MV-4-11 (cell line): ENCODE measurements around the gene DYRK1A.
"Not testable (repeated sequence)": the region's sequence is repeated elsewhere in the genome, so short reads cannot be mapped to it uniquely, and the experiment has no call there.

Experiments
- DNase-seq: peaks from one replicate; lab custom pipeline; 2025; lab: John Stamatoyannopoulos, UW

The DYRK1A gene

DNA sequence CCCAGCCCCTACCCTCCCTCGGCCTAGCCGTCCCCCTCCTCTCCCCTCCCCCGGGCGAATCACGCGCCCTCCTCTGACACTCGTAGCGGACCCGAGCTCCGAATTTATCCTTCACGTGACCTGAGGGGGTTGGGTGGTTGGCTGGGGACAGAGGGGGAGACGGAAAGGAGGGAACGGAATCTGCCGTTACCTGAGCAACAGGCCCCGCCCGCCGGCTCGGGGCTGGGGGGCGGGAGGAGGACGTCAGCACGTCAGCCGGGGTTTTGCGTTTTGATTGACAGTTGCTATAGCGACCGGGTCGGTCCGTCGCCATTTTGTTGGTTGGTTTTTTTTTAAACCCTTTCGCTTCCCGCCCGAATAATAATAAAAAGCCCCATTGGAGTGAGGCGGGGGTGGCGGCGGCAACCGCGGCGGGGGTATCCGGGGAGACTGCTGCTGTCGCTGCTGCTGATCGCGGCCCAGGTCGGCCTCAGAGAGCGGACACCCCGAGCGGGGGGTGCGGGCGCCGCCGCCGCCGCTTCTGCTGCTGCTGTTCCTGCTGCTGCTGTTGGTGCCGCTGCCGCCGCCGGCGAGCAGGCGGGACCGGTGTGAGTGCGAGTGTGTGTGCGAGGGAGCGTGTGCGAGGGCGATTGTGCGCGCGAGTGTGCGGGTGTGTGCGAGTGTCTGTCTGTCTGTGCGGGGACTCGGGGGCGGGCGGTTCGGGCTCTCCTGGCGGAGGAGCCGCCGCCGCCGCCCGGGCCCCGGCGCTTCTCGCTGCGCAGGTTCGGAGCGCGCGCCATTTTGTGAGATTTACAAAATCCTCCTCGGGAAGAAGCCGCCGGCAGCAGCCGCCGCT lies at the start of gene DYRK1A:
Gene DYRK1A (plus strand): TSS at position 292 of the 835 bp plus-strand sequence. CDS start 53,602 bp downstream, outside the sequence.
- DNase-seq: peak; percentile 97

DNA sequence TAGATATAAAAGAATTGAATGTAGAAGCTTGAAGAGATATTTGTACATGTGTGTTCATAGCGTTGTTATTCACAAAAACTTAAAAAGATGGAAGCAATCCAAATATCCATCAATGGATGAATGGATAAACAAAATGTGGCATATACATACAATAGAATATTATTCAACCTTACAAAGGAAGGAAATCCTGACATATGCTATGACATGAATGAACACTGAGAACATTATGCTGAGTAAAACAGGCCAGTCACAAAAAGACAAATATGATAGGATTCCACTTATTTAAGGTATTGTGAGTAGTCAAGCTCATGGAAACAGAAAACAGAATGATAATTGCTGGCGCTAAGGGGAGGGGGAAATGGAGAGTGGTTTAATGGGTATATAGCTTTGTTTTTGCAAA lies 47.0 kb upstream of the DYRK1A start:
- DNase-seq: no peak

GRCh38 chr21:37322084-37322483 lies 44.5 kb upstream of the DYRK1A start:
- DNase-seq: peak; percentile 49

DNA sequence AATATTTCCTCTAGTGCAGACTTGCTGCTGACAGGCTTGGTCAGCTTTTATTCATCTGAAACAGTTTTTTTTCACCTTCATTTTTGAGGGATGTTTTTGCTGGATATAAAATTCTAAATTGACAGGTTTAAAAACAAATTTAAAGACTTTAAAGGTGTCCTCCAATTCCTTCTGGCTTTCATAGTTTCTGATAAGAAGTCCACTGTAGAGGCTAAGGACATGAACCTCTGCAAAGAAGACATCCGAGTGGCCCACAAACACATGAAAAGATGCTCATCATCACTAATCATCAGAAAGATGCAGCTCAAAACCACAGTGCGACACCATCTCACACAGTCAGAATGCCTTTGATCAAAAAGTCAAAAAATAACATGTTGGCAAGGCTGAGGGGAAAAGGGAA lies 42.0 kb upstream of the DYRK1A start:
- no peak for DNase-seq

GRCh38 chr21:37328147-37328546 lies 38.4 kb upstream of the DYRK1A start:
- DNase-seq: not testable (repeated sequence)

DNA sequence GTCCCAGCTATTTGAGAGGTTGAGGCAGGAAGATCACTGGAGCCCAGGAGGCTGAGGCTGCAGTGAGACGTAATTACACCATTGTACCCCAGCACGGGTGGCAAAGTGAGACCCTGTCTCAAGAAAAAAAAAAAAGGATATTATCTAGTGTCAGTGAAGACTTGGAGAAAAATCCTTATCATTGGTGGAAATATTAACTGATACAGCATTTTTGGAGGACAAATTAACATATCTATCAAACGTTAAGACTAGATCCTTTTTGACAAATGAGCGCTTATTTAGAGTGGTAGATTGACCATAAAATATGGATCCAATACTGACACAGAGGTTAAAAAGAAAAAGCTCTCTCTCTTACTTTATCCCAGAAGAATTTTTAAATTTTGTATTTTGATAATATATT lies 35.2 kb upstream of the DYRK1A start:
- no peak for DNase-seq

GRCh38 chr21:37335053-37335452 lies 31.5 kb upstream of the DYRK1A start:
- no peak for DNase-seq

DNA sequence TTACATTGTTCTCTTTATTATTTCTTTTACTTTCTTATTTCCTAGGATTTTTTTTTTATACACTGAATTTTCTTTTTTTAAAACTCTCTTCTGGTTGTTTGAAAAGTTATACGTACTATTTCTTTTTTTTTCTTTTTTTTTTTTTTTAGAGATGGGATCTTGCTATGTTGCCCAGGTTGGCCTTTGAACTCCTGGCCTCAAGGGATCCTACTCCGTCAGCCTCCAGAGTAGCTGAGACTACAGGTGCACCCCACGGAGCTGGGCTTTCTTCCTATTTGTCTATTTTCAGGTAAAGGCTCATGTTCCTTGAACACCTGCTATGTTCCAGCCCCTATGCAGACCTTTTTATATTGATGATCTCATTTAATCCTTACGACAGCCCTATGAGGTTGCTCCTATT lies 29.4 kb upstream of the DYRK1A start:
- DNase-seq: no peak

DNA sequence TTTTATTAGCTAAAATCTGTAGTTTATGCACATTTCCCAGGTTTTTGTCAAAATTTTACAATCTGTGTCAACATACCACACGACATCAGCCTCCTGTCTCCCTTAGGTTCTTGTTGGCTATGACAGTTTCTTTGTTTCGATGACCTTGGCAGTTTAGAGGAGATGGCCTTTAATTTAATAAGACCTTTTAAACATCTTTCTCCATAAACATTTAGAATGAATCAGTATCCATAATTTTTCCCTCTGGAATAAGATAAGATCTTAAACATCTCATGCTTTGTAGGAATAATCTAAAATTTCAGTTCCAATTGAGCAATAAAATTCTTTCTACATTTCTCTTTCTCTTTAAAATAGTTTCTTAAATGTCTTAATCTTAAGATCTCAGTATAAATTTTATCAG lies 28.7 kb upstream of the DYRK1A start:
- DNase-seq: no peak

DNA sequence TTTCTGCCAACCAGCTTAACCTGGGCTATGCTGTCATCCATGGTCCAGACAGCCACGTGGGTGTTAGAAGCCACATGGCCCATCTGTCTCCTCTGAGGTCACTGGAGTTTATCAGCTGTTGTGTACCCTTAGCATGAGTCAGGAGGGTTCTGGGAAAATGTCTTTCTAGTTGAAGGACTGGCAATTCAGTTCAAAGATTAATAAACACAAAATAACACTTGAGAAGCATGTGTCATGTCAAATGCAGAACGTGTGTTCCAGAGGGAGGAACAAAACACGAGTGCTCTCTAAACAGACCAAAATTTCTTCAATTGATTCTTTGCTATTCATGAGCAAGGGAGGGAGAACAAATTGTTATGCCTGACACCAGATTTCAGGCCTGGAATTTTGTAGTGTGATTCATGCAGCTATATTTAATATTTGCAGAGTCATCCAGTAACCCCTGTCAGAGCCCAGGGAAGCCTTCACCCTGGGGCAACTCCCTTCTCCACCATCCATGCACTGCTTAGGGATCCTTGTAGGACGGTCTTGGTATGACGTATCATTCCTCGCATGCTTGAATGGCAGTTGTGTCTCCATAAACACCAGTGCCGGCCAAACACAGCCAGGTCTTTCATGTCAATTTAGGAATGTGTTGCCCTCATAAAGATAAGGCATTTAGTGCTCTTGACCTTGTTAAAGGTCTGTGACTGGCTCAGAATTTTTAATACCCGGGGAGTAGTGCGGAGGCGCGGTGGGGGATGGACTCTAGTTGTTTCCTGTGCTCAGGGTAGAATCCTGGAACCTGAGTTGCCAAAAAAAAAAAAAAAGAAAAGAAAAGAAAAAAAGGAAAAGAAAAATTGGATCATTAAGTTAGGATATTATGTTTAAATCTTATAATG lies 27.7 kb upstream of the DYRK1A start:
- DNase-seq: no peak

- DNase-seq: no peak
These were observed 27.0 kb upstream of the DYRK1A start for GRCh38 chr21:37339552-37339939.

DNA sequence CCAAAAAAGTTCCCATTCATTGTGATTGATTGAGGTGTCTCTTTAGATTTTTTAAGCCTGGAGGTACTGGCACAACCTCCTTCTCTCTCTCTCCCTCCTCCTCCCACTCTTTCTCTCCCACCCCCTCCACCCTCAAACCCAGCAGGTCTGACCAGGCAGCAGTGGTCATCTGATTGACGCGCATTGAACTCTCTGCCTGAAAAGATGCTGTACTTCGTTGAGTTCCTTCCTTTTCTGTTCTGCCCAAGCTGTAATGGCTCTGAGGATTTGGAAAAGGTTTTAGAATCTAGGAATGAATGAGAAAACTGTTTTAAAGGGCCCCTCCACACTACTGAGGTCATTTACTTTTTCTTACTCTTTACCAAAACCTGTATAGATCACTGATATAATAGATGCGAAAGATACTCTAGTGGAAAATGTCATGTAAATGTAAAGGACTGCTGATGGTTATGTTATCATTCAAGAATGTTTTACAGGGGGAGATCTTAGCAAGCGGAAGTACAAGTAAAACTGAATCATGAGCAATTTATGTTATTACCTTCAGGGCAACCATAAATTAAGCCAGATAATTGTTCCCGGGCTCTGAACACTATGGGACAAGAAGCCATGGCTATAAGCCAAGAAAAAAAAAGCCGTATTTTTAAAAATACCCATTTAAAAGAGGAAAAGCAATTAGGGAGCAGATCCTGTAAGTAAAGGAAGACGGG lies 25.2 kb upstream of the DYRK1A start:
- no peak for DNase-seq

- peak; percentile 43 for DNase-seq
These were observed 24.4 kb upstream of the DYRK1A start for GRCh38 chr21:37342046-37342632.

- DNase-seq: no peak
These were observed 19.6 kb upstream of the DYRK1A start for GRCh38 chr21:37346841-37347430.

GRCh38 chr21:37348664-37349063 lies 17.9 kb upstream of the DYRK1A start:
- DNase-seq: peak; percentile 52

DNA sequence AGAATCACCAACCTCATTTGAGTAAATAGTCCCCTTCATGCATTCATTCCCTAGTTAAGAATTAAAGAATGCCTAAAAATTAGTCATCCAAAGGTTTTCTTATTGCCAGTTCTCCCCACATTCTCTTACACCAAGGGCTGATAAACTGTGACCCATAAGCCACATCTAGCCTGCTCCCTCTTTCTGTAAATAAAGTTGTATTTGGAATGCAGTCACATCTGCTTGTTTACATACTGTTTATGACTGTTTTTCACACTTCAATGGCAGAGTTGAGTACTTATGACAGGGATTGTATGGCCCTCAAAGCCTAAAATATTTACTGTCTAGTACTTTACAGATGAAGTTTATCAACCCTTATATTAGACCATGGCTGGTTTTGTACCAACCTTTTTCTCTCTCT lies 16.1 kb upstream of the DYRK1A start:
- DNase-seq: no peak

DNA sequence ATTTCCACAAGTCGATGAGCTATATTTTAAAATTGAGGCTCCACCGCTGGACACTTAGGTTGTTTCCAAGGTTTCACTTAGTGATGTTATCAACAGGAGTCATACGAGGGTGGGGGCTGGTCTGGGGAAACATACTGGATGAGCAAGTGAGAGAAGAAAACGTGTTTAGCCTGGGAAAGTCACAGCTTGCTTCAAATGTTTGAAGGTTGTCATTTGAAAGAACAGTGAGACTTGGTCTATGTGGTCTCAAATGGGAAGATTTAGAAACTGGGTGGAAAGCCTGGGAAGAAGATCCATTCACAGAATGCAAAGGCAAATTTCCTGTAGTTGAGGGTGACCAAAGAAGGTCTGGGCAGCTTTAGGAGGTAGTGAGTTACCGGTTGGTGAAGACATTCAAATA lies 9.9 kb upstream of the DYRK1A start:
- no peak for DNase-seq

DNA sequence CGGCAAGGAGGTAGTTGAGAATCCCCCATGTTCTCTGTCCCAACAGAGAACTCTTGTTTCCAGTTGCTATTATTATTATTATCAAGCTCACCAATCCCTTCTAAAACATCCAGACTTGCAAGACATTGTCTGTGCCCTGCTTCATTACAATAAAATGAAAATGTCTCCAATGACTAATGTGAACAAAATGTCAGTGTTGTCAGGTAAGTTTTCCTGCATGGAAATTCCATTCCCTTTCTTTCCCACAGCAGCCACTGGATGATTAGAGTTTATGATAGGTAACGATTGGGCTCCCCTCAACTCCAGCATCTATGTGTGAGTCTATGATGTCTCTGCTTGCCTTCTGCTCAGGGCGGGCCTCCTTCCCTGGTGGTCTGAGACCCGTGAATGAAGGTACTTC lies 8.9 kb upstream of the DYRK1A start:
- DNase-seq: no peak

- peak; percentile 93 for DNase-seq
These were observed 8.2 kb upstream of the DYRK1A start for GRCh38 chr21:37358397-37358796.

DNA sequence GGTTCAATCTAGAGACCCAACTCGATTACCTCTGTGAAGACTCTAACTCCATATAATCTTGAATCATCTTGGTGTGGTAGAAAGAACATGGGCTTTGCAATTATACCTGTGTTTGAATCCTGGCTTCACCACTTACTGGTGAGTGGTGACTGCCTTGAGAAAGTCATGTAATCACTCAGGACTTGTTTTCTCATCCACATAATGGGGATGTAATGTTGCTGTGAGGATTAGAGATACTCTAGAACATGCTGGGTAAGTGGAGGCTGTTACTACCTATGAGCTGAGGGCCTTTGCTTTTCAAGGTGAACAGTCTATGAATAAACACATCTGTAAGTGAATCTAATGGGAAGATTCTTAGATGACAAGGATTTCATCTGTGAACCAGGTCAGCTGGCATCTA lies 2.6 kb upstream of the DYRK1A start:
- no peak for DNase-seq

- no peak for DNase-seq
These were observed 1.9 kb upstream of the DYRK1A start for GRCh38 chr21:37364722-37365121.
